ENCODE measurements around the gene SCO2.

SCO2 gene

DNA sequence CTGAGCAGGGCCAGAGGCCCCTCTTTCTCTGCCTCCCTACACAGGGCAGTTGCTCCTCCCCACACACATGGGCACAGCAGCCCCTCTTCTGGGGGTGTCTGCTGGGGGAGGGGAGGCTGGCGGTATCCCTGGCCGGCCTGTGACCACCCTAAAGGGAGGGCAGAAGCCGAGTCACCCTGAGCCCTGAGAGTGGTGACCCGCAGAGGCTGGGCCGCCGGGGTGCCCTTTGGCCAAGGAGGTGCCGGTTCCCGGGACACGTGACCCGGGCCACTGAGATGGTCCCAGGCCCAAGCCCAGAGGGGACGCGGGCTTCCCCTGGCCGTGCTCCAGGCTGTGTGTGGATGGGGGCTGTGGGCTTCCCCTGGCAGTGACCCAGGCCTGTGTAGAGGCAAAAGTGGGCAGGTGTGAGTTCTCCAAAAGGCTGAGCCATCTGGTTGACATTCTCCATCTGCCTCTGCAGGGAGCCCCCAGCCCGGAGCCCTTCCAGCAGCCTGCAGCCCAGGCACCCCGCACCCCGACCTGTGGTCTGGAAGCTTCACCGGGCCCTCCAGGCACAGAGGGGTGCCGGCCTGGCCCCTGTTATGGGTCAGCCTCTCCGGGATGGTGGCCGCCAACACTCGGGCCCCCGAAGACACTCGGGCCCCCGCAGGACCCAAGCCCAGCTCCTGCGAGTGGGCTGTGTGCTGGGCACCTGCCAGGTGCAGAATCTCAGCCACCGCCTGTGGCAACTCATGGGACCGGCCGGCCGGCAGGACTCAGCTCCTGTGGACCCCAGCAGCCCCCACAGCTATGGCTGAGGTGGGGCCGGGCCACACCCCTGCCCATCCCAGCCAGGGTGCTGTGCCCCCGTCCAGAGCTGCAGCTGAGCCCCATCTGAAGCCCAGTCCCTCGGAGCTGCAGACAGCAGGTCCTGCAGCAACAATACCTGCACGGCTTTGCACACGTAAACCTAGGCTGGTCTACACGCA lies 43.0 kb downstream of the SCO2 start:
- TF ChIP-seq EZH2 (IDR thresholded peaks at IDR 0.05; ENCODE audit: borderline replicate concordance, low read depth, low read length, severe bottlenecking) (no peak), CTCF (IDR thresholded peaks at IDR 0.05; ENCODE audit: borderline replicate concordance, extremely low read depth, low read length, poor library complexity, severe bottlenecking) (no peak)
- Histone ChIP-seq H2AFZ (ENCODE audit: low read depth, low read length) (no peak overlapping the region), H3K79me2 (ENCODE audit: insufficient read depth, low read length) (no peaks in the 10 kb centered on the region), H3K4me1 (ENCODE audit: insufficient read depth, low read length) (no peaks in the 10 kb centered on the region), H3K9ac (ENCODE audit: low read depth, low read length) (no peak overlapping the region), H3K27me3 (ENCODE audit: insufficient read depth, low read length, poor library complexity) (no peaks in the 10 kb centered on the region), H3K9me3 (ENCODE audit: insufficient read depth, low read length, severe bottlenecking) (no peaks in the 10 kb centered on the region), H3K4me2 (ENCODE audit: insufficient read depth, low read length) (no peak overlapping the region), H3K36me3 (ENCODE audit: insufficient read depth, low read length) (no peaks in the 10 kb centered on the region), H3K27ac (ENCODE audit: low read length) (no peak overlapping the region), H4K20me1 (ENCODE audit: insufficient read depth, low read length) (no peaks in the 10 kb centered on the region), H3K4me3 (ENCODE audit: low read depth in 1 of 2, low read length in 2 of 2) (no peak overlapping the region)
- DNase-seq (no peak), ATAC-seq (ENCODE audit: insufficient read depth, low read depth) (no peak)

DNA sequence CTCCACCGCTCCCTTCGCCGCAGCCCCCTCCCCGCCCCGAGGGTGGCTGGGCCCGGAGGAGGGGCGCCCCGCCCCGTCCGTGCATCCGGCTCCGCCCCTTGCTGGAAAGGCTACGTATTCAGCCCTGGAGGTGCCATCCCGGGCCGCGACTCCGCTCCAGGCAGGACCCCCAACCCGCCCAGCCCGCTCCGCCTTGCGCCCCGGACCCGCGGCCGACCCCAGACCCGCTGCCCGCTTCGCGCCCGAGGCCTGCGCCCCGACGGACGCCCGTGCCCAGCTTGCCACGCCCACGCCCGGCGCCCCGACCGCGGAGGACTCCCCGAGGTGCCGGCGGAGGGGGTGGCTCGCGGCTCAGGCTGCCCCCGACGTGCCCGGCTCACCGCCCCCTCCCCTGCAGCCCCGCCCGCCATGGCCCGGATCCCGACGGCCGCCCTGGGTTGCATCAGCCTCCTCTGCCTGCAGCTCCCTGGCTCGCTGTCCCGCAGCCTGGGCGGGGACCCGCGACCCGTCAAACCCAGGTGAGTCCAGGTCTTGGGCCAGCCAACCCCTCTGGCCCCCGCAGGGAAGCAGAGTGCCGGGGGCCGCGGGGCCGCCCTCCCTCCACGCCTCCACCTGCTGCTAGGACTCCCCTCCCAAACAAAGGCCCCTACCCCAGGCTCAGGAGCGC lies 43.8 kb downstream of the SCO2 start, which contains the start of gene ADM2:
Gene ADM2 (plus strand): TSS at position 104 of the 667 bp plus-strand sequence. CDS start 305 bp downstream, at position 409.
- H3K9ac ChIP-seq (ENCODE audit: low read depth, low read length) = no peak within 1 kb of the TSS
- DNase-seq (no peak), ATAC-seq (ENCODE audit: insufficient read depth, low read depth) (no peak)
- no peak within 1 kb of the TSS for H3K27ac ChIP-seq (ENCODE audit: low read length)
- no peaks in the 10 kb centered on the region for H3K36me3 ChIP-seq (ENCODE audit: insufficient read depth, low read length)
- H3K27me3 ChIP-seq (ENCODE audit: insufficient read depth, low read length, poor library complexity) = no peaks in the 10 kb centered on the region
- no peaks in the 10 kb centered on the region for H4K20me1 ChIP-seq (ENCODE audit: insufficient read depth, low read length)
- no peak within 1 kb of the TSS for H3K4me3 ChIP-seq (ENCODE audit: low read depth in 1 of 2, low read length in 2 of 2)
- no peak within 1 kb of the TSS for H2AFZ ChIP-seq (ENCODE audit: low read depth, low read length)
- H3K79me2 ChIP-seq (ENCODE audit: insufficient read depth, low read length) = no peaks in the 10 kb centered on the region
- H3K4me2 ChIP-seq (ENCODE audit: insufficient read depth, low read length) = no peak within 1 kb of the TSS
- H3K9me3 ChIP-seq (ENCODE audit: insufficient read depth, low read length, severe bottlenecking) = no peaks in the 10 kb centered on the region
- H3K4me1 ChIP-seq (ENCODE audit: insufficient read depth, low read length) = peaks cover 5% of the 10 kb centered on the region
- TF ChIP-seq EZH2 (IDR thresholded peaks at IDR 0.05; ENCODE audit: borderline replicate concordance, low read depth, low read length, severe bottlenecking) (no peak), CTCF (IDR thresholded peaks at IDR 0.05; ENCODE audit: borderline replicate concordance, extremely low read depth, low read length, poor library complexity, severe bottlenecking) (no peak)

GRCh38 chr22:50481045-50481439 lies 44.4 kb downstream of the SCO2 start:
- Histone ChIP-seq H3K4me1 (ENCODE audit: insufficient read depth, low read length) (peaks cover 5% of the 10 kb centered on the region), H4K20me1 (ENCODE audit: insufficient read depth, low read length) (no peaks in the 10 kb centered on the region), H3K4me3 (ENCODE audit: low read depth in 1 of 2, low read length in 2 of 2) (no peak overlapping the region), H2AFZ (ENCODE audit: low read depth, low read length) (no peak overlapping the region), H3K9me3 (ENCODE audit: insufficient read depth, low read length, severe bottlenecking) (no peaks in the 10 kb centered on the region), H3K4me2 (ENCODE audit: insufficient read depth, low read length) (no peak overlapping the region), H3K9ac (ENCODE audit: low read depth, low read length) (no peak overlapping the region), H3K27me3 (ENCODE audit: insufficient read depth, low read length, poor library complexity) (no peaks in the 10 kb centered on the region), H3K27ac (ENCODE audit: low read length) (no peak overlapping the region), H3K36me3 (ENCODE audit: insufficient read depth, low read length) (no peaks in the 10 kb centered on the region), H3K79me2 (ENCODE audit: insufficient read depth, low read length) (no peaks in the 10 kb centered on the region)
- ATAC-seq (ENCODE audit: insufficient read depth, low read depth) = no peak
- no peak for DNase-seq
- TF ChIP-seq EZH2 (IDR thresholded peaks at IDR 0.05; ENCODE audit: borderline replicate concordance, low read depth, low read length, severe bottlenecking) = no peak
- TF ChIP-seq CTCF (IDR thresholded peaks at IDR 0.05; ENCODE audit: borderline replicate concordance, extremely low read depth, low read length, poor library complexity, severe bottlenecking) = no peak

Measured in DND-41 (cell line).